HG02870 (cell line): ENCODE measurements around the gene SLC26A6.

Experiments
- ATAC-seq: cut with Tn5 transposase; IDR thresholded peaks from one replicate; pipeline ENCODE4 v1.9.1; 2021; ENCODE audit warnings: mild to moderate bottlenecking, moderate library complexity; ENCODE audit not compliant: unreplicated experiment

SLC26A6 gene

DNA sequence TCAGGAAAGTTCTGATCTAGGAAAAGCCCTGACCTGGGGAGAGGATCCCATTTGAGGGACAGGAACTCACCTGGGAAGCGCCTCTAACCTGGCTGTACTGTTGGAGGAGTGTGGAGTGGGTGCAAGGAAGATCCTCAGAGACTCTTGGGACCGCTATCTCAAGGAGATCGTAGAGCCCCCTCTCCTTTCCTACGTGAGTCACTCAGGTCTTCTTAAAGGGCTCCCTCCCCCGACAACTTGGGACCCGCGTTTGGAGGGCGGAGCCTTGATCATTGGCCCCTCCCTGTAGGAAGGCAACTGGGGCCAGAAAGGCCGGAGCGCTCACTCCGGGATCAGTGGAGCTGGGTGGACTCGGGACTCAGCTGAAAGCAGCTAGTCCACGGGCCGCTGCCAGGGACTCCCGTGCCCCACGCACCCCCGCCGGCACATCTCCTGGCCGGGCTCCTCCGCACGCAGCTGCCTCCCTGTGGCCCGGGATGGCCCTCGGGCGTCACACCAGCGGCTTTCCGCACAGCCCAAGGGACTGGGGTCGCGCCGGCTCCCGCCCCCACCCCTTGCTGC lies 520 bp downstream of the SLC26A6 start:
- peak; percentile 22 for ATAC-seq

DNA sequence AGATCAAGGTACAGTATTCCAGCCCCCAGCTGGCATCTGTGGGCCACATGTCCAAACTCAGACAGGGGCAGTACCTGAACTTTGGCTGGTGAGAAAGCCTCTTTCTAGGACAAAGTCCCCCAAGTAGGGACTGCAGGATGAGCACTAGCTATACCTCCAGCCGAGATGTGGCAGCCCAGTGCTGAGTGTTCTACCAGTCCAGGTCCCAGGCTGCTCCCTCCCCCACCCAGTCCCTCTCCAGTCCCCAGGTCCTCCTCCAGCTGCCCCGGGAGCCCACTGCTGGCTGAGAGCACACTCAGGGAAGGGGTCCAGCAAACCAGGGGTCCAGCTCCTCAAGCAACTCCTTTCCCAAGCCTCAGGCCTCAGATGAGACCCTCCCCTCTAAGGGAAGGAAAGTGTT lies 1.5 kb downstream of the SLC26A6 start:
- no peak for ATAC-seq

DNA sequence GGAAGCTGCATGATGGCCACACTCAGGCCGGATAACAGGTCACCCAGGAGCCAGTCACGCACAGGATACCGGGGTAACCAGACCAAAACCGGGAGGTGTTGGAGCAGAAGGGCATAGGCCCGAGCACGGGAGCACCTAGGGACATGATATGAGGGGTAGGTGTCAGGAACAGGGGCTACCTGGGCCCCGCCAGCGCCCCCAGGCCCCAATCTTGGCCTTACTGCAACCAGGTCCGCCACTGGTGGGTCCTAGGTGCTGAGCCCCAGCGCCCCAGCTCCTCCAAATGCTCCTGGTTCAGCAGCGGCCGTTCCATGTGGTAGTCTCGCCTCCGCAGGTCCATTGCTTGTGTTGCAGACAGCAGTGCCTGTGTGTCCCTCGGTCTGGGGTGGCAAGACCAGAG lies 2.0 kb downstream of the SLC26A6 start:
- no peak for ATAC-seq

DNA sequence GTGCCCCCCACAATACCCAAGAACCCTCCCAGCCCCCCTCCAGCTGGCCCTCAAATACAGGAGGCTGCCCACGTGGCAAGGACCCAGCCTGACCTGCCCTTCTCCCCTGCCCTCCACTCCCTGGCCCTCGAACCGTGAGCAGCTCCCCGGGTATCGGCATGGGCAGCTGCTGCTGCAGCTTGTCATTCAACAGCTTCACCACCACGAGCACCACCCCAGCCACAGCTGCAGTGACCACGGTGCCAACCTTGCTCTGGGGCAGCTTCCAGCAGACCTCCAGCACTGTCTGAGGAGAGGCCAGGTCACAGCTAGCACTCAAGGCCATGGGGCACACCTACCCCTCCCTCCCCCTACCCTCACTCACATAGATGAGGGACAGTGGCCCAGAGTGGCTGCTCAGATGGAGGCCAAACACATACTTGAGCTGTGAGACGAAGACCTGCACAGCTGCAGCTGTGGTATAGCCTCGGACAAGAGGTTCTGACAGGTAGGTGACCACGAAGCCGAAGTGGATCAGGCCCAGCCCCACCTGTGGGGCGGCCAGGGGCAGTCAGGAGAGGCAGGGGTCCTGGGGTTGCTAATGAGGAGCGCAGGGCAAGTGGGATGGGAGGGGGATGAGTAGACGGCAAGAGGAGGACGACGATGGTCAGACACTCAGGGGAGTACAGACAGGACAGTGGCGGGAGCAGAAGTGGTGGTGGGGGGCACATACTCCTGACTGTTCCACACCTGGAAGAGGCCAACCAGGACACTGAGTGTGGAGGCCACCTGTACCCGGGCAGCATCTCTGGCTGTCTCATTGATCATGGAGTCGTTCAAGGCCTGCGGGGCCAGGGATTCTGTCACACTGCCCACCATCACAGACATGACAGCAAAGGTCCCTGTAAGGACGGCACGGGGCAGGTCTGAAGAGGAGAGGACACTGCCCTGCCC lies 3.5 kb downstream of the SLC26A6 start:
- ATAC-seq, result no peak

DNA sequence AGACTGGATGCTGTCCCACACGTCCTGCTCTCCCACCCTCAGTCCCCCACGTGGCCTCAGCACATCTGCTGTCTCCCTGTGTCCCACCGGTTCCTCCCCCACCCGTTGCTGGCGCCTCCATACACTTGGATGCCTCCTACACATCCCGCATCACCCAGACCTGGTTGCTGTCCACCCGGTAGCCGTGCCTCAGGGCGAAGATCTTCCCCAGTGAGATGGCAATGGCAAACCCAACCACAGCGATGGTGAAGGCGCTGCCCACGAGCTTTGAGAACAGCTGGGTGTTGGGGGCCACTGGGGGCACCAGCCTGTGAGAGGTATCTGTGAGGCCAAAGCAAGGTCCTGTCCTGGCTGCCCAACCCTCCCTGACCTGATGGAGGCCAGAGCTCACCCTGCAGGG lies 4.4 kb downstream of the SLC26A6 start:
- ATAC-seq, result no peak

DNA sequence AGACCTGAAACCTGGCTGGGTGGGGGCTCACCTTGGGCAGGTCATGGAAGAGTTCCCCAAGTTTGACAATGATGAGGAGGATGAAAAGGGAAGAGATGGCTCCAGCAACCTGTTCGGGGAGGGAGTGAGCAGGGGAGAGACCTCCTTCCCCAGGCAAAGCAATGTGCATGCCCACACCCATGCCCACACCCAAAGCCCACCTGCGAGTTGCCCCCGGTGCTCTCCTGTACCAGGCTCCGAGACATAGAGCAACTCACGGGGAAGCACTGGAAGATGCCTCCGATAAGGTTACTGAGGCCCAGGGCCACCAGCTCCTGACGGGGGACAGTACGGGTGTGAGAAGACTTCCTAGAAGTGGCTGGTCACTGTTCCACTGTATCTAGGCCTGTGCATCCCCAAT lies 4.9 kb downstream of the SLC26A6 start:
- ATAC-seq, result no peak

DNA sequence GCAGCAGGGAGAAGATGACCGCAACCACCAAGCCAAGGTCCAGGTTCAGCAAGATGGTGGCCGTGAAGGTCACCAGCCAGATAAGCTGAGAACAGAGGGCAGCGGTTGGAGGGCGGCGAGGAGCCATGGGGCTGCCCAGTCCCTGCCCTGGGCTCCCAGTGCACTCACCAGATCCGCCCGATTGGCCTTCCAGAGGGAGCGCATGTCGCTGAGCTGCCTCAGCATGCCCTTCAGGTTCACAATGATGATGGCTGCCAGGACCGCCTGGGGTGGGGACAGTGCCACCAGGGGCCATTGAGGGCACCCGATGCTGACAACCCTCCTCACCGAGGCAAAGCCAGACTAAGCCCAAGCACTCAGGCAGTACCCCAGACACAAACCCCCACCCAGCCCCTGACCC lies 5.4 kb downstream of the SLC26A6 start:
- no peak for ATAC-seq

DNA sequence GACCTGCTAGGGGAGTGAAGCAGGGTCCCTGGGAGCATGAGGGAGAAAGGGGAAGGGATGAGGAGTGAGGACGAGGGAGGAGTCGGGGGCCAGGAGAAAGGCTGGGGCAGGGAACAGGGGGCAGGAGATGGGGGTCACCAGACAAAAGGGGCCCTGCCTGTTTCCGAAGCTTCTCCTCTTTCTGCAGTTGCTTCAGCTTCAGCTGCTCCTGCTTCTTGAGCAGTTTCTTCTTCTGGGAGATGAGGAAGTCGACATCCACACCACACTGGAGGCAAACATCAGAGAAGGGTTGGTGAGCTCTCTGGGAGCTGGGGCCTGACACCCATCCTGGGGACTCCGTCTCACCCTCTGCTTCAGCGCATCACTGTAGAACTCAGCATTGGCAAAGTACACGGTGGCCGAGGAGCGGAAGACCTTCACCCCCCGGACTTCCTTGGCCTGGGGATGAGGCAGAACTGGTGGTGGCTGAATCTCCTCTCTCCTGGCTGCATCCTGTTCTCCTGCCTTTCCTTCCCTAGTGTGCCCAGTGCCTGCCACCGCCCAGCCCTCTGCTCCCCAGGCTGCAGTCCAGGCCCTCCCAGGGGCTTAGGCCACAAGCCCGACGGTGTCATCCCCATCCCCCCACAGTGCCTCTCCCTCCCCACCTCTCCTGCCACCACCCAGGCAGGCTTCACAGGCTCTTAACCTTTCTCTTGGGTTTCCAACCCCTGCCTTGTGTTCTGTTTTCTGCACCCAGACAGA lies 6.8 kb downstream of the SLC26A6 start:
- ATAC-seq, result no peak

DNA sequence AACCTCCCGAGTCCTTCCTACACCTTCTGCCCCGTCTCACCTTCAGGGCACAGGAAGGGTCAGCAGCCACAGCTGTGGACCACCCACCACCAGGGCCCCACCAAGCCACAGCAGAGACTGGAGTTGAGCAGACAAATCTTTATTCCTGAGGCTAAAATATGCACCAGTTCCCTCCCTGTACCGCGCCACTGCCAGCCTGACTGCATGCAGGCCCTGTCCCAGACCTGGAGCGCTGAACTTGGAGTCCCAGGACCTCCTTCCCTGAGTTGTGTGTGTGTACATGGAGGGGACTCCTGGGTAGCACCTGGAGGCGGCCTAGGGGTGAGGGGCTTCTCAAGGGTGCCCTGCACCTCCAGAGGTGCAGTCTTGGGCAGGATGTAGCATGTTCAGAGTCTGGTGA lies 9.7 kb downstream of the SLC26A6 start:
- no peak for ATAC-seq

DNA sequence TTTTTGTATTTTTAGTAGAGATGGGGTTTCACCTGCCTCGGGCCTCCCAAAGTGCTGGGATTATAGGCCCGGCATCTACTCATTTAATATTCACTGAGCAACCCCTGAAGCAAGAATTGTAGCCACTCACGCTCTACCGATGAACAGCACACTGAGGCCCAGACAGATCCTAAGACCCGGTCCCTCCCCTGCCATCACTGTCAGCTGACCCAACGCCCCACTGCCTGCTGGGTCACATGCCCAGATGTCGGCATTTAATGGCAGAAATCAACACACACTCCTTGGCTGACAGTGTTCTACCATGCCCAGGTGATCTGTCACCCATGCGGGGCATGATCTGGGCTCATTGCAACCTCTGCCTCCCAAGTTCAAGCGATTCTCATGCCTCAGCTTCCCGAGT lies 10.5 kb downstream of the SLC26A6 start:
- no peak for ATAC-seq

DNA sequence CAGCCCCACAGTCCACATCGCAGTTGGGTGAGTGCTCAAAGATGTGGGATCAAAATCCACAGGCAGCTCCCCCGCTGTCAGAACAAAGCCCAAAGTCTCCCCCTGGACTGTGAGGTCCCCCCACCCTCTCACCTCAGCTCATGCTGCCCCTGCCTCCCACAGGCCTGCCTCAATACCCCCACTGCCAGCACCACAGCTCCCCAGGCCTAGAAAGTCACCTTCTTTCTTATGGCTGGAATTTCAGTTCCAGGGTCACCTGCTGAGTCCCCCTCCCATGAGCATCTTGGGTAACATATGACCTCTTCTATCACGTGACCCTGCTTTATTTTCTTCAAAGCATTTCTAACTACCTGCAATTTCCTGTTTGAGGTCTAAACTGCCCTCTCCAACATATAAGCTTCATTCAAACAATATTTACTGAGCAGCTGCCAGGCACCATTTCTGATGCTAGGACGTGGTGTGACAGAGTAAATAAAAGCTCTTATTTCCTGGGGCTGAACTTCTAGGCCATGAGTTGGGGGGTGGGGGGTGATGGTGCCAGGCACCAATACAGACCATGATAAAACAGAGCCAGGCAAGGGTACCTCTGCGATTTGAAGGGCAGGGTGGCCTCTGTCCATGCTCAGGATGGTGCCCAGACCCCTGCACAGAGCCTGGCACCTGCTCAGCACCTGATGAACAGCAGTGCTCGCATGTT lies 11.3 kb downstream of the SLC26A6 start:
- ATAC-seq, result no peak

DNA sequence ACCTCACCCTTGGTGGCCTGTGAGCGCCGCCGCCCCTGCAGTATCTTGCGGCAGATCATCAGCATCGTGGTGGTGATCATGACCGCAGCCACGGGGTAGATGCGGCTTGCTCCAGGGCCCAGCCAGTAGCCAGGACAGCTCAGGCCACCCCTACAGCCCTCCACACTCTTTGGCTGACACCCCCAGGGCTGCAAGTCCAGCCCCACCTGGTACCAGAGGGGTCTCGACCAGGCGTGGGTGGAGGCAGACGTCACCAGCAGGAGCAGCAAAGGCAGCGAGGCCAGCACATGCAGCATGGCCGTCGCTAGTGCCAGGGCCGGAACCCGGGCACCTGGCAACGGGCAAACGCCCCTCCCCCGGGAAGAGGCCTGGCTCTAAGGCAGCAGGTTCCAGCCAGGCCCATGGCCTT lies 13.8 kb downstream of the SLC26A6 start, which contains the start of gene TMEM89:
TMEM89 (minus strand) TSS at position 309 of the 409 bp plus-strand sequence; CDS start at position 296, 13 bp downstream.
- no peak for ATAC-seq

DNA sequence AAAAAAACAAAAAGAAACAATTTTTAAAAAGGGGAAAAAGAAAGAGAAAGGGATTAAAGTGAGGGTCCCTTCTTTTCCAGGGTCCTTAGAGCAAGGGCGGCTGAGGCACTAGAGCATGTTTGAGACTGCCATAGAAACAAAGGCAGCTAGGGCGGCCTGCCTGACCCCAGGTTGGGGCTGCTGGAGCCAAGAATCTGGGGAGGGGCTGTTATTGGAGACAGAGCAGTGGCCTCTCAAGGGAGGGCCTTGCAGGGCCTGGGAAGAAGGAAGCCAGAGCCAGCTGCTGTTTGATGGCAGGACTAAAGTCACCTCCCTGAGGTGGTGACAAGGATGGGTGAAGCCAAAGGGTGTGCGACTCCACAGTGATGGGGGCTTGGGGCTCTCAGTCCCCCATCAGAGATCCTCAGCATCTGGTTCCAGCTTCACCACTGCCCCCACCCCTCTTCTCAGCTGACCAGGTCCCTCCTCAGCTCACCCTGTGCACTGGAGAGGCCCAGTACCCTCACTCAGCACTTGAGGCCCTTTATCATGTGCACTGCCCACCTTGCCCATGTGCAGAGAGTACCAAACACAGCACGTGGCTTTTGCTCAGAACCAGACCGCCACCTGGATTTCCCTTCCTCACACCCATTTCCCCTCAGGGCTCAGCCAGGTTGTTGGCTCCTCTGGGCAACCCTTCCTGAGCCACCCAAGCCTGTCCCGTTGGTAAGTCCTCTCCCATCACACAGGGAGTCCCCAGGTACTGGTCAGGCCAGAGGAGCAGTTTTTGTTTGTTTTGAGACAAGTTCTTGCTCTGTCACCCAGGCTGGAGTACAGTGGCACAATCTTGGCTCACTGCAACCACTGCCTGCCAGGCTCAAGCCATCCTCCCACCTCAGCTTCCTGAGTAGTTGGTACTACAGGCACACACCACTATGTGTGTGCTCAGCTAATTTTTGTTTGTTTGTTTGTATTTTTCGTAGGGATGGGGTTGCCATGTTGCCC lies 15.4 kb downstream of the SLC26A6 start:
- no peak for ATAC-seq

DNA sequence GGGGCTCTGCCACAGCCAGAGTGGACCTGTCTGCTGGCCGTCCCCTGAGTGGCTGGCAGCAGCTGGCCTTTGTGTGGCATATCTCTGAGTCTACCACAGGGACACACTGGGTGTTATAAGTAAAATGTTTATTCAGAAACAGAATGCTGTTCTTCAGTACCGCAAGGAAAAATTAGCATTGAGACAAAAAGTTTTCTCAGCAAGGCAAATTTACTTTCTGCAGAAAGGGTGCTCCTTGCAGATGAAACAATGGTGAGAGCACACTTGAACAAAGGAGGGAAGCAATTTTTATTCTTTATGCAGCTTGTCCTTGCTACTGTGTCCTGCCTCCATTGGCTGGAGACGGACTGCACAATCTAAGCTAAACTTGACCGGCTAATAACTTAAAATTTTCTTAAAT lies 17.7 kb downstream of the SLC26A6 start:
- no peak for ATAC-seq

DNA sequence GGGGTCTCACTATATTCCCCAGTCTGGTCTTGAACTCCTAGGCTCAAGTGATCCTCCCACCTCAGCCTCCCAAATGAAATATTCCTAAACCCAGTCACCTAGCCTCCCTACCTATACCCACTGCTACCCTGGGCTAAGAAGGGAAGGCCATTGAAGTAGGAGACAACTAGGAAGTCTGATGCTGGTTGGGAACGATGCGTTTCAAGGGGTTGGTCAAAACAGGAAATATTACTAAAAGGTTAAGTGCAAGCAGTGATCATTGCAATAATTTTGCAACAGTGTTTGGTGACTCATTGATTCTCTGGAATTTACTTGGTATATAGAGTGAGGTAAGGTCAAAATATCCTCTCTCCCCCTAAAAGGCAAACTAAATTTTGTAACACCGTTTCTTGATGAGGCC lies 21.2 kb downstream of the SLC26A6 start:
- no peak for ATAC-seq

DNA sequence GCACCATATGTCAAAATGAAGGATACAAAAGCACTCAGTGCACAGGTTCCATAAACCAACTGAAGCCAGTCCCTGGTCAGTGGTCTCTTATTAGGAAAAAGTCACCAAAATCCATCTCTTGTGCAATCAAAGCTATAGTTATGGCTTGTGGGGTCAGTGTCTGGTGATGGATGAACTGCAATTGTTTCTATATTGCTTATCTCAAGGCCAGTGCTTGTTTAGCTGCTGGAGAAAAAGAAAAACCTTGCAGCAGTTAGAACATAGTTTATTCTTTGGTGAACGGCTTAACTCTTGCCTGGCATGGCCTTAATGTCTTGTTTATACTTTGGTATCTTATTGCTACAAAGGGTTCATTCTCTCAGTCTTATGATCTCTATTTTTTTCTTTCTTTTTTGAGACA lies 23.0 kb downstream of the SLC26A6 start:
- no peak for ATAC-seq

DNA sequence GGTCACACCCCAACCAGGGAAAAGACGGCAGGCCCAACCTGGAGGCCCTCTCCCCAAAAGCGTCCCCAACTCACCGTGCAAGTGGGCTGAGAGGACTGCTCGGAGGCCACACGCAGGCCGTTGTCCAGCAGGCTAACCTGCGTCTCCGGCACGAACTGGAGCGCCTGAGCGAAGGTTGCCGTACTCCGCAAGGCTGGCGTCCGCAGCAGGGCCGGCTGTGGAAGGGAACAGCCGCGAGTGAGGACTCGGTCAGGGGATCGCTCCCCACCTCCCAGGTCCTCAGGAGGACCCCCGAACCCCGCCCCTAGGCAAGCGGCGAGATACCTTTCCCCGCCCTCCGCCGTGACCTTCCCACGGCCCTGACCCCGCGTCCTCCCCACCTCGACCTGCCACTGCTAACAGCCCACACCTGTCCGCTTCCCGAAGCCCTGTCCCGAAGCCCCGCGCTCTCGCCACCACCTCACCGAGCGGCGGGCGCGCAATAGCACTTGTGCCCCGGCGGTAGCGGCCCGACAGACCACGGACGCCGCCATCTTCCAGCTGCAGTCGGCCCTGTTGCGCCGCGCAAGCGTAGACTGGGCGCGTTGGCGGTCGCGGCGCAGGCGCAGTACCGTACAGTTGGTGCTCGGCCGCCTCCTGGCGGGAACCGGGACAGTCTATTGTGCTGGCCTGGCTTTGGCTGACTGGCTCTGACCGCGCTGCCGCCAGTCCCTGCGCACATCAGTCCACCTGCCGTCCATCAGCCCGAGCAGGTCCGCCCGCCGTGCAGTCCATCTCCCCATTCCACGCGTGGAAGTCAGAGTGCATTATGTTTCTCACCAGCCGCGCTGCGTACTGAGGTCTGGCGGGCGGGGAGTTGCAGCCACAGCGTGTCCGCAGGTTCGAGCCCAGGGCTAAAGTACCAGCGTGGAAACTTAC lies 25.9 kb downstream of the SLC26A6 start, which contains the start of gene UQCRC1:
UQCRC1 (minus strand) TSS at position 559 of the 918 bp plus-strand sequence; CDS start at position 533, 26 bp downstream.
- peak; percentile 92 for ATAC-seq

DNA sequence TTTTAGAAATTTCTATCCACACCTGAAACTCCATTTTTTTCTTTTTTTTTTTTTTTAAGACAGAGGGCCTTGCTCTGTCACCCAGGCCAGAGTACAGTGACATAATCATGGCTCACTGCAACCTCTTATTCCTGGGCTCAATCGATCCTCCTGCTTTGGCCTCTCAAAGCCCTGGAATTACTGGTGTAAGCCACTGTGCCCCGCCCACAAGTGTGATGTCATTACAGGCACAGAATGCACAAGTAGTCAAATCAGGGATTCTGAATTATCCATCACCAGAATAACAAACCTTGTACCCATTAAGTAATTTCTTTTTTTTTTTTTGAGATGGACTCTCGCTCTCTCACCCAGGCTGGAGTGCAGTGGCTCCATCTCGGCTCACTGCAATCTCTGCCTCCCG lies 27.7 kb downstream of the SLC26A6 start:
- no peak for ATAC-seq

DNA sequence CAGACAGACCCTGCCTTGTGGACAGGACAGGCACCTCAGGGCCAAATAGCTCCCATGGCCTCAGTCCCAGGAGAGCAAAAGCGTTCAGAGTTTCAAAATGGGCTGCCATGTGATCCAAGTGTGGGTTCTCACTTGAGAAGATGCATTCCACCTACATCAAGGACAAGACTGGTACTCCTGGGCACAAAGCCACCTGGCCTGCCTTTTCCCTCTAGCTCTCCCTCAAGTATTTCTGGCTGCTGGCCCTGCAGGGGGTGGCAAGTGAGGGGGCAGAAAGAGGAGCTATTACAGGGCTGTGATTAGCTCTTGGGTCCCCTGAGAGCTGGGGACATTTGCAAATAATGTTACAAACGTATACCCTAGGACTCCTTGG lies 33.7 kb downstream of the SLC26A6 start:
- ATAC-seq, result no peak
